ENCODE measurements around the gene MED13.

MED13 gene, protein sequence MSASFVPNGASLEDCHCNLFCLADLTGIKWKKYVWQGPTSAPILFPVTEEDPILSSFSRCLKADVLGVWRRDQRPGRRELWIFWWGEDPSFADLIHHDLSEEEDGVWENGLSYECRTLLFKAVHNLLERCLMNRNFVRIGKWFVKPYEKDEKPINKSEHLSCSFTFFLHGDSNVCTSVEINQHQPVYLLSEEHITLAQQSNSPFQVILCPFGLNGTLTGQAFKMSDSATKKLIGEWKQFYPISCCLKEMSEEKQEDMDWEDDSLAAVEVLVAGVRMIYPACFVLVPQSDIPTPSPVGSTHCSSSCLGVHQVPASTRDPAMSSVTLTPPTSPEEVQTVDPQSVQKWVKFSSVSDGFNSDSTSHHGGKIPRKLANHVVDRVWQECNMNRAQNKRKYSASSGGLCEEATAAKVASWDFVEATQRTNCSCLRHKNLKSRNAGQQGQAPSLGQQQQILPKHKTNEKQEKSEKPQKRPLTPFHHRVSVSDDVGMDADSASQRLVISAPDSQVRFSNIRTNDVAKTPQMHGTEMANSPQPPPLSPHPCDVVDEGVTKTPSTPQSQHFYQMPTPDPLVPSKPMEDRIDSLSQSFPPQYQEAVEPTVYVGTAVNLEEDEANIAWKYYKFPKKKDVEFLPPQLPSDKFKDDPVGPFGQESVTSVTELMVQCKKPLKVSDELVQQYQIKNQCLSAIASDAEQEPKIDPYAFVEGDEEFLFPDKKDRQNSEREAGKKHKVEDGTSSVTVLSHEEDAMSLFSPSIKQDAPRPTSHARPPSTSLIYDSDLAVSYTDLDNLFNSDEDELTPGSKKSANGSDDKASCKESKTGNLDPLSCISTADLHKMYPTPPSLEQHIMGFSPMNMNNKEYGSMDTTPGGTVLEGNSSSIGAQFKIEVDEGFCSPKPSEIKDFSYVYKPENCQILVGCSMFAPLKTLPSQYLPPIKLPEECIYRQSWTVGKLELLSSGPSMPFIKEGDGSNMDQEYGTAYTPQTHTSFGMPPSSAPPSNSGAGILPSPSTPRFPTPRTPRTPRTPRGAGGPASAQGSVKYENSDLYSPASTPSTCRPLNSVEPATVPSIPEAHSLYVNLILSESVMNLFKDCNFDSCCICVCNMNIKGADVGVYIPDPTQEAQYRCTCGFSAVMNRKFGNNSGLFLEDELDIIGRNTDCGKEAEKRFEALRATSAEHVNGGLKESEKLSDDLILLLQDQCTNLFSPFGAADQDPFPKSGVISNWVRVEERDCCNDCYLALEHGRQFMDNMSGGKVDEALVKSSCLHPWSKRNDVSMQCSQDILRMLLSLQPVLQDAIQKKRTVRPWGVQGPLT (N-terminal part only)

DNA sequence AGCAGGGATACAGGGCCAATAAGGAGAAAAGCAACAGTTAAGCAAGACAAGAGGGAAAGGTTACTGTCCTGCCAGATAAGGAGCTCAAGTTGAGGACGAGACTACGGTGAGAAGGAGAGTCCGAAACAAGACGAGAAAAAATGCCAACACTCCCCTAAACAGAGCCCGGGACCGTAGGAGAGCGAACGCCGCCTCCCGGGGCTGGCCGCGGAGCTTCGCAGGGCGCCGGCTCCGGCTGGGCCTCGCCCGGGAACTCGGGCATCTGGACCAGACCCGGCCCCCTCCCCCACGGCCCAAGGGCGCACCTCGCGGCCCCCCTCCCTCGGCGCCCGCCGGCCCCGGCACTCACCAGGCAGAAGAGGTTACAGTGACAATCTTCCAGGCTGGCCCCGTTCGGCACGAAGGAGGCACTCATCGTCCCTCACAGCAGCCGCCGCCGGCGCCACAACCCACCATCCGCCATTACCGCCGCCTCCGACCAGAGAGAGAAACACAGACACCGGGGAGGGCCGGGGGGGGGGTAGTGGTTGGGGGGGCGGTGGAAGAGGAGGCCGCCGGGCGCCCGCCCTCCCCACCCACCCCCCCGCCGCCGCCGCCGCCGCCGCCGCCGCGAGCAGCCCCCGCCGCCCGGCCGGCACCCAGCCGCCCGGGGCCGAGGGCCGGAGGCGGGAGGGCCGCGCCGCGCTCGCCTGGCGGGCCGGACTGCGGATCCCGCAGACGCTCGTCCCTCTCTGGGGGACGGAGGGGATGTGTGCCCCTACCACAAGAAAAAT is at the start of gene MED13:
Gene MED13 (minus strand): TSS at position 488 of the 773 bp plus-strand sequence. CDS start 73 bp downstream, at position 415.
- peak; percentile 46 for DNase-seq (ENCODE audit: low spot score)

DNA sequence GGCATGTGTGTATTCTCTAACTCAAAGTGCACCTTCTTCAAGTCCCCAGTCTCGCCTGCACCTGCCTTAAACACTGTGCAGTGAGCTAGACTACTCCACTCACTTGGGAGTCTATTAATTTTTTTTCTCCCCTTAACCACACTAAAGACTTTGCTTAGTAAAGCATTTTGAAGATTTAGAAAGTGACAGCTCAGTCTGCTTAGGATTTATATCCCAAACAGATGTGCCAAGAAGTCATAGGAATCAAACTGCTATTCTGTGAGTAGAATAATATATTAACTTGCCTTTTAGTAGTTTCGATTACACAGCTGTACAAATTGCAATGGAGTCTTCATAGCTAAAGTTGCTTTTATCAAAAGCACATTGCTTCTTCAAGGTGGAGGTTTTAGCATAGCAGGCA is 47.2 kb upstream of the MED13 start:
- no peak for DNase-seq (ENCODE audit: low spot score)

DNA sequence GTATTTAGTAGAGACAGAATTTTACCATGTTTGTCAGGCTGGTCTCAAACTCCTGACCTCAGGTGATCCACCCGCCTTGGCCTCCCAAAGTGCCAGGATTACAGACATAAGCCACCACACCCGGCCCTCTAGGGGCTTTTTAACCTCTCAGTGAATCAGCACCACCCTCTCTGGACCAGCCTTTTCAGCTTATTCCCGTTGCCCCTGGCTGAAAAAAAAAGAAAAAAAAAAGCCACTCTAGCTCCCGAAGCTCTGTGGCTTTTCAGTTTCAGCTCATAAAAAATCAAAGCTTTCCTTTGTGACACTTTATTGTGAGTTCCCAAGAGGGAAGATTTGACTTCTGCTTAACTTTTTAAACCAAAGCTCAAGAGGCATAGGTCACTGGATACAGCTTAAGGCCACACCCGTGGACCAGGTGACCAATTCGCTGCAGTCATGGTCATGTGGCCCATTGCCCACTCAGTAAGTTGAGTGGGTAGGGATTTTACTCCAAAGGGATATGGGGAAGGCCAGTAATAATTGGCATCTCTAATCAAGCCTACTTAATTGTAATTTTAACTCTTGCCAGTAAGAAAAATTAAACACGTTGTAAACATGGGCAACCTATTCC is 46.6 kb upstream of the MED13 start:
- no peak for DNase-seq (ENCODE audit: low spot score)

DNA sequence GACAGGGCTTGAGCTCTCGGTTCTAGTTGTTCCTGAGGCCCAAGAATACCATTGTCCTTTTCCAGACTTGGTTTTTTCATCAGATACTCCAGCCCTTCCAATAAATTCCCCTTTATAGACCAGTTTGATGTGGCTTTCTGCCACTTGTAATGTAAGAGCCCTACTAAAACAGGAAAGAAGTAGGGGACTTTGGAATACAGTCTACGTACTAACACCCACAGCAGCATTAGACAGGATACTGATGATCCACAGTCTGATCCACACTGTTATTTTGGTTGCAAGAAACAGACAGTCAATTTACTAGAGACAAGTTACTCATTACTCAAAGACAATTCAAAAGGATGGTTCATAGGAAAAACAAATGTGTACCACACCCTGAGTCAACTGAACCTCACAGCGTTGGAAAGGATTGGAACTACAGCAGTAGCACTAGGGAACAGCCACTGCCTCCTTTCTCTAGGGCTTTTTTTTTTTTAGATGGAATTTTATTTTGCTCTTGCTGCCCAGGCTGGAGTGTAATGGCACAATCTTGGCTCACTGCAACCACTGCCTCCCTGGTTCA is 45.9 kb upstream of the MED13 start:
- DNase-seq (ENCODE audit: low spot score): peak; percentile 56

DNA sequence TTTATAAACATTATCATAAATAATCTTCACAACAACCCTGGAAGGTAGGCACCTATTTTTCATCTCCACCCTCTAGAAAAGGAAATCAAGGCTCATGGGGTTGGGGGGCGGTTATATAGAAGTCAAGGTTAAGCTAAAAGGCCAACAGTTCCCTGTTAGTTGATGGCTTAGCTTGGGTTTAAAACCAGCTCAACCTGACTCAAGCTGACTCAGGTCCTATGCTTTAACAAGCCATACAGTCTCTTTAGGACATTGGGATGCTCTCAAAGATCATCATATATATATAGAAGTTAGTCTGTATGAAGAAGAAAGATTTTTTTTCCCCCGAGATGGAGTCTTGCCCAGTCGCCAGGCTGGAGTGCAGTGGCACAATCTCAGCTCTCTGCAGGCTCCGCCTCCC is 44.8 kb upstream of the MED13 start:
- DNase-seq (ENCODE audit: low spot score): no peak

DNA sequence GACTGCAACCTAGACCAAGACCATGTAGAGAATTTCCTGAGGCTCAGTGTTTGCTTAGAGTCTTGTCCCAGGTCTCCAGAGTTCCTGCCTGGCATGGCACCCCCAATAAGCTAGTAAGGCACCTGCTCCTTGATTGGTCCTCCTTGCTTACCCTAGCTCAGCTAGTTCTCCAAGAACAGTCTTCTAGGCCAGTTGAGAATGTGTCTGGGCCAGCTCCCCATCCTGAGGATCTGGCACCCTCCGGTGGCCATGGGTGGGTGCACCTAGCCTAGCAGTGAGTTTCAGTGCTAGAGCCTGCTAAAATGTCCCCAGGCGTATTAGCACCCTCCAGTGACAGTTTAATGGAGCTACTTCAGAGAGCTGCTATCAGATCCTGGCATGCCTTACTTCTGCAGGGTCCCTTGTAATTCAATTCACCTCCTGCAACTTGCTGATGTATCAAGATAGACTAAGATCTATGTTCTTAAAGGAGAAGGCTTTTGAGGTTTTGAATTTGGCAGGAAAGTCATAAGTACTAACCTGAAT is 44.4 kb upstream of the MED13 start:
- DNase-seq (ENCODE audit: low spot score): peak; percentile 88

DNA sequence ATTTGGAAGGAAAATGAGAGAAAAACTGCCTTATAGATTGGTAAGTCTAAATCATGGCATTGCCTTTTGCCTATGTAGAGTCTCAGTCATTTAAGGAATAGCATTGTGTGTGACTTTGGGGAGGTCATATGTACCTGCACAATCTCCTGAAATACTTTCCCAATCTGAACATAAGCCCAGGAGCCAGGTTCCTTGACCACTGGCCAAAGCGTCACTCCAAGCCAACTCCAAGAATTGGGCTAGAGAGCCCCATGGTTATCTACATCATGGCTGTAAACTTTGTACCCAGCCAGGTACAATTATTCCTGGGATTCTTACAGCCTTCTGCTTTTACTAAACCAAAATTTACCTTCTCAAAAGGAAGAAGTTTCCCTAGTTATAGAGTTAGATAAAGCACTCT is 40.8 kb upstream of the MED13 start:
- DNase-seq (ENCODE audit: low spot score): no peak

DNA sequence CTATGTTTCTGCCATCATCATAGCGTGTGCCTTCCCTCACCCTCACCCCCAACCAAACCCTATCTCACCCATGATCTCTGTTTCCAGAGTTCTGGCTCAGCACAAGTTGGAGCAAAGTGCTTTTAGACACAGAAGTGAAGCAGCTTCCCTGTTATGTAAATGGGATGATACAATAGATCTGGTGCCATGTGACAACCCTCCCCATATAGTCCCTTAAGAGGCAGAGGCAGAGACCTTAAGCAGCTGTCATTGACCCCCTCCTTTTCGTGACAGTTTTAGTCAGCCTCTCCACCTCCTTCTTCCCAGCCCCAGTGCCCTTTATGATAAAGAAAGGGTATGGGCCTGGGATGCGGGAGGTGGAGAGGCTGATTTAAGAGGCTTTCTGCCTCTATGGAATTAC is 40.3 kb upstream of the MED13 start:
- DNase-seq (ENCODE audit: low spot score): no peak

DNA sequence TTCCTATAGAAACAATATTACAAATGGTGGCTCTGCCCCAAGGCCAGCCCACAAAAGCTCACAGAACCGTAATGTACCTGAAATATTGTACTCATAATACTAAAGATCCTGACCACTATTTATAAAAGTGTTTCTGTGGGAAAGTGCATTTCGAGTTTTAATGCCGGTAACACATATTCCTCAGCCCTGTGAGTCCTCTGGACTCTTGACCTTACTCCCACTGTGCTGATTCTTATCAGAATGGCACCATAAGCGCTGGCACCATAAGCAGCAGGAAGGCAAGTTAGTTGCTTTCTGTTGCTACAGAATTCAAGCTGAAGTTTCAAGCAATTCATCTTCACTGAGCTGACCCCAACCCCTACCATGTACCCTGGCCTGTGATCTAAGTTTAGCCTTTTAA is 36.4 kb upstream of the MED13 start:
- DNase-seq (ENCODE audit: low spot score): no peak

DNA sequence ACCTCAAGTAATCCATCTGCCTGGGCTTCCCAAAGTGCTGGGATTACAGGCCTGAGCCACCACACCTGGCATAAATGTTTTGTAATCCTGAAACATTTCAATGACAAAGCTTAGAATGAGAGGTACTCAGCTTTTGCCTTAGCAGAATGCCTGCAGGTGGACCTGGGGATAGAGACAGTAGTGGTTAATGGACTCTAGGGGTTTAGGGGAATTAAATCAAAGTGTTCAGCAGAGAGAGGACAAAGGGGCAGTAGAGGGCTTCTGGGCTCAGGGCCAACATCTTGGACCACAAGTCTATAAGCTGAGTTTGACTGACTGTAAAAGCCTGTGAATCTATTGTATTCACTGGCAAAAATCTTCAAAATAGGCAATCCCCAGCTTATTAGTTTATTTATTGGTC is 36.0 kb upstream of the MED13 start:
- DNase-seq (ENCODE audit: low spot score): no peak

DNA sequence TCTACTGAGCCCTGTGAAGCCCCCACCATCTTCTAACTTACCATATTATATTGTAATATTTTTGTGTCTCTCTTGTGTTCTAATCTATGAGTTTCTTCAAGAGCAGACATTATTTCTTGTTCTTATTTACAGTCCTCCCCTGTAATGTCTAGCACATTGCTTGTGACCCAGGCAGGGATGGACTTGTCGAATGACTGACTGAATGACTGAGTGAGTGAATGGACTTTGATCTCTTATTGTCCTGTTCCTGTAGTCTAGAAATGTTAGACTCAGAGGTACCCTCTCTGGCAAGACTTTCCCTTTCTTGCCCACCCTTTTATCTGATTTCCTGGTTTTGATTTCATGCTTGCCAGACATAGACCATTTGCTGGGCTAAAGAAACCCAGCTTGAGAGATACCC is 35.0 kb upstream of the MED13 start:
- DNase-seq (ENCODE audit: low spot score): no peak

DNA sequence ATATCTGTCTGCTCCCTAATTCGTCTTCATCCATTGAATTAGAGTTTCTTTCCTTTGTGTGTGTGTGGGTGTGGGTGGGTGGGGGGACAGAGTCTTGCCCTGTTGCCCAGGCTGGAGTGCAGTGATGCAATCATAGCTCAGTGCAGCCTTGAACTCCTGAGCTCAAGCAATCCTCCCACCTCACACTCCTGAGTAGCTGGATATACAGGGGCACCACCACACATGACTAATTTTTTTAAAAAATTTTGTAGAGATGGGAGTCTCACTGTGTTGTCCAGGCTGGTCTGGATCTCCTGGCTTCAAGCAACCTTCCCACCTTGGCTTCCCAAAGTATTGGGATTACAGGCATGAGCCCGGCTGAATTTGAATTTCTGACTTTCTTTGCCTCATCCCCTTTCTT is 34.5 kb upstream of the MED13 start:
- no peak for DNase-seq (ENCODE audit: low spot score)

DNA sequence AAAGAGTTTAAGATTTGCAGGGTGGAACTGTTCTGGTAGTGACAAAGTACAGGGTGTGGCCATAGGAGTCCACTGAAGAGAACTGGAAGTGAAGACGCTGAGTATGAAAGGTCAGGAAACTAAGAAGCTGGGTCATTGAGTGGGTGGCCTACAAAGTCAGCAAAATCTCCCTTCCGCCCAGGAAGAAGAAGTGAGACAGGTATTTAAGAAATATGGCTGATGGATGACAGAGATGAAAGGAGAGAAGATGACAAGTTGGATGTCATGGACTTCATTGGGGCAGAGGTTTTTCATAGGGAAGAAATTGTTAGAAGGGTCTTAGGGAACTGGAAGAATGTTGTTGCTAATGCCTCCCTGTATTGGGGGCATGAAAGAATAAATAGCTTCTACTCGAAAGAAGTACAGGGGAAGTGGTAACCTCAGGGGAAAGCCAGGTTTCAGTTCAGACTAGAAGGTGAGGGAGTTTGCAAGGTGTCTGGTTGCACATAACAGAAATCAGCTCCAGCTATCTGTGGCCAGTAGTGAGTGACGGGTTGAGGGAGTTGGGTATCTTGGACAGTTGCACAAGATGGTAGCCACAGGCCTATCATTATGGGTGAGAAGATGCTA is 33.6 kb upstream of the MED13 start:
- no peak for DNase-seq (ENCODE audit: low spot score)

DNA sequence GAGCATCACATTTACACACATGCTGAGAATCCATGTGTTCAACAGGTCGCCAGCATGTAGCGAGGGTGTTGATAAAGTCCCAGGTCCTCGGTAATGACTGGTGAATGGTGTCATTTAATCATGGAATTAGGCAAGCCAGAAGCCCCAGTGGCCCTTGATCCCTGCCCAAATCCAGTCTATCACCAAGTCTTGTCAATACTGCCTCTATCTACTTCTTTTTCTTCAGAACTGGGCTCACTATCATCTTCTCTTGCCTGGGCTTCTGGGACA is 31.3 kb upstream of the MED13 start:
- DNase-seq (ENCODE audit: low spot score): no peak

DNA sequence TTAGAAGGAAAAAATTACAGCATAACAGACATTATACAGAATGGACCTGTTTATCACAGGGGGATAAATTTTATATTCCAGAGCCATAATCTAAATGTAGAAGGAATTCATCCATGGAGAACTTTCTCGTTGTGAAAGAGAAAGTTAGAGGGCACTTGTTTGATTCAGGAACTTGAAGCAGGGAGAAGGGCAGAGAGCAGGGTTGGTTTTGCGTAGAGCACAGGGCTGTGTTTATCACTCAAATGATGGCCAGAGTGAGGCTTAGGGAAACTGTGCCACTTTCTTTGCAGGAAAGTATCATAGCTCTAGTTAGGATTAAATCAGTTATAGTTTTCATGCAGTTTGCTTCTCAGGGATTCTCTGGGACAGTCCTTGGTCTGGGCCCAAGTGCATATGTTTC is 29.1 kb upstream of the MED13 start:
- DNase-seq (ENCODE audit: low spot score): no peak

DNA sequence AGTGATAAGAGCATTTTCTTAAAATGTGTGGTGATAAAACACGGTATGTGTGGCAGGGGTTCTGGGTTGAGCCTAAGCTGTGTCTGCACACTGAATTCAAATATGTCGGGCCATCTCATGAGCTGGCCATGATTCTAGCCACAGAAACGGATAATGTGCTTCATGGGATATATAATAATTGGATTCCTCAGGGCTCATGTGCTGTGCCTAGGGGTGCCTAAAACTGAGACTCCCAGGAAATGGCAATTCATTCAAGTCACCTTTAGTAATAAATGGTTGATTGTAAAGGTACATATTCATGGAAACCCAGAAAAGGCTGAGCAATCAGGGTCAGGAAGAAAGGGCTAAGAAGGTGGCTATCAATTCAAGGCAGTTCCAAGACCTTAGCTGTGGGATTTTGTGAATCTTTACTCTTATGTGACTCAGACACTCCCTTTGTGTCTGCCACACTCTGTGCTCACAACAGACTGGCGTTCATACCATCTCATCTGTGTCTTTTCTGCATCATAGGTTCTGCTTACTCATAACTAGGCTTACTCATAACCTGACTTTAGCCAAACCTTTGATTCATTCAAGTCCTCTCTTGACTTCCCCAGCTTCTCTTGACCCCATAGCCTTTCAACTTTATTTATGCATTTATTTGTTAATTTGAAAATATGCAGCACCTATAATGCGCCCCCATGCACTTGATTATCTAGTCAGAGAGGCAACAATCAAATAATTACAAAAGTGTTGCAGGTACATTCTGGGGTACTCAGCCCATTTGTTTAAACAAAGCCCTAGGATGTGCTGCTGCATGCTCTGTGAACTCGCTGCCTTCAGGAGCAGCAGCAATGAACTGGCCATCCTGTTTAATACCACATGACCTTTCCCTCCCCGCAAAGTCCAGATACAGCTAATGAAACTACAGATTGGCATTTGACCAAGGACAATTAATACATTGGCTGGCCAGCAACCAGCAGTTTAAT is 28.4 kb upstream of the MED13 start:
- peak; percentile 97 for DNase-seq (ENCODE audit: low spot score)

DNA sequence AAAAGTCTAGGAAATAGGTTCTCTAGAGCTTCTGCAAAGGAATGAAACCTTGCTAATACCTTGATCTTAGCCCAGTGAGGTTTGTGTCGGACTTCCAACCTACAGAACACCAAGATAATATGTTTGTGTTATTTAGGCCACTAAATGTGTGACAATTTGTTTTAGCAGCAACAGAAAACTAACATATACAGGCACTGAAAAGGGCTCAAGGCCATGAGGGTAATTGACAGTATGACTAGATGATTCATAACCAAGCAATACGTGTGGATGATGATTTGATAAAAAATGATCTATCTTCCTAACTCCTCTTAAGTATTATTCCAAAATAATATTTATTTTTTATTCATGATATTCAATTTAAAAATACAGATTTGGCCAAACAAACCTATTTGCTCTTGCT is 27.7 kb upstream of the MED13 start:
- no peak for DNase-seq (ENCODE audit: low spot score)

DNA sequence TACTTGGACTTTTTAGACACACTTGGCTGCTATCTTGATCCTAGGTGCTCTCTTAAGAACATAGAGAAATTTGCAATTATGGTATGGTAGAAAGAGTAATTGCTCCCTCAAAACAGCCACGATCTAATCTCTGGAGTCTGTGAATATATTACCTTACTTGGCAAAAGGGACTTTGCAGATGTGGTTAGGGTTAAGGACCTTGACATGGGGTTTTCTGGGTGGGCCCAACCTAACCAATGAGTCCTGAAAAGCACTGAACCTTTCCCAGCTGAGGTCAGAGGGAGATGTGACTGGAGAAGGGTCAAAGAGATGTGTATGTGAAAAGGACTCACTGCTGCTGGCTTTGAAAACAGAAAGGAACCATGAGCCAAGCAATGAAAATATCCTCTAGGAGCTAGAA is 26.7 kb upstream of the MED13 start:
- no peak for DNase-seq (ENCODE audit: low spot score)

DNA sequence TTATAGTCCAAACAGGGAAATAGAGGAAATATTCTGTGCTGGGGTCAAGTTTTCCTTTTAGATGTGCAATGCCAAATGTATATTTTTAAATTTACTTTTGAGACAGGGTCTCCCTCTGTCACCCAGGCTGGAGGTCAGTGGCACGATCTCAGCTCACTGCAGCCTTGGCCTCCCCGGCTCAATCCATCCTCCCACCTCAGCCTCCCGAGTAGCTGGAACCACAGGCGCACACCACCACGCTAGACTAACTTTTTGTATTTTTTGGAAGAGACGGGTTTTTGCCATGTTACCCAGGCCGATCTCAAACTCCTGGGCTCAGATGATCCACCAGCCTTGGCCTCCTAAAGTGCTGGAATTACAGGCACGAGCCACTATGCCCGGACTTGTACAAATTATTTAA is 25.8 kb upstream of the MED13 start:
- DNase-seq (ENCODE audit: low spot score): no peak
